DOHH2 (cell line): ENCODE results near the gene SNRK.

Source experiments
- H3F3A ChIP-seq: fragments of 200-600 bp; sonication (generic), shearing (Covaris generic); 2 replicates; pipeline ENCODE4 v1.6.0; 2016; ENCODE audit warnings: antibody characterized with exemption, mild to moderate bottlenecking; ENCODE audit not compliant: control insufficient read depth, insufficient read depth
- H3K27ac ChIP-seq: fragments of 200-600 bp; sonication (generic); 2 replicates; pipeline ENCODE4 v1.5.1; 2014; ENCODE audit warnings: low read depth, mild to moderate bottlenecking, low read length, moderate library complexity
- H3K27me3 ChIP-seq: fragments of 200-600 bp; sonication (generic); 2 replicates; pipeline ENCODE4 v1.6.1; 2014; ENCODE audit warnings: mild to moderate bottlenecking, low read length, mixed read lengths; ENCODE audit not compliant: control insufficient read depth
- H3K36me3 ChIP-seq: fragments of 200-600 bp; sonication (generic); 2 replicates; pipeline ENCODE4 v1.6.1; 2014; ENCODE audit warnings: mild to moderate bottlenecking, low read length, moderate library complexity, mixed read lengths; ENCODE audit not compliant: control insufficient read depth
- H3K4me1 ChIP-seq: fragments of 200-600 bp; sonication (generic); 2 replicates; pipeline ENCODE4 v1.6.1; 2014; ENCODE audit warnings: mild to moderate bottlenecking, low read length, mixed read lengths; ENCODE audit not compliant: control insufficient read depth
- H3K4me2 ChIP-seq: fragments of 200-600 bp; sonication (generic); 2 replicates; pipeline ENCODE4 v1.6.0; 2014; ENCODE audit warnings: mild to moderate bottlenecking, low read length, moderate library complexity
- H3K4me3 ChIP-seq: fragments of 200-600 bp; sonication (generic); 2 replicates; pipeline ENCODE4 v1.5.1; 2014; ENCODE audit warnings: mild to moderate bottlenecking, low read length, mixed read lengths
- H3K79me2 ChIP-seq: fragments of 200-600 bp; sonication (generic); 2 replicates; pipeline ENCODE4 v1.6.1; 2014; ENCODE audit warnings: mild to moderate bottlenecking, low read length, mixed read lengths; ENCODE audit not compliant: control insufficient read depth
- H3K9me2 ChIP-seq: fragments of 200-600 bp; sonication (generic); replicated peaks from 2 replicates; pipeline ENCODE4 v1.6.1; 2014; ENCODE audit warnings: mild to moderate bottlenecking, low read length, mixed read lengths; ENCODE audit not compliant: control insufficient read depth
- H3K9me3 ChIP-seq: fragments of 200-600 bp; sonication (generic); 2 replicates; pipeline ENCODE4 v1.6.1; 2014; ENCODE audit warnings: antibody characterized with exemption, low read length, mixed read lengths; ENCODE audit not compliant: control insufficient read depth, insufficient read depth
- H4K20me1 ChIP-seq: fragments of 200-600 bp; sonication (generic); 2 replicates; pipeline ENCODE4 v1.6.0; 2014; ENCODE audit warnings: low read depth, mild to moderate bottlenecking, antibody characterized with exemption, low read length, moderate library complexity; ENCODE audit not compliant: control insufficient read depth, insufficient read depth
- CTCF ChIP-seq: fragments of 200-600 bp; sonication (generic); IDR thresholded peaks from one replicate; pipeline ENCODE4 v1.5.1; 2014; ENCODE audit warnings: antibody characterized with exemption, mild to moderate bottlenecking, low read depth, low read length; ENCODE audit not compliant: poor library complexity, severe bottlenecking
- EZH2phosphoT487 ChIP-seq: fragments of 200-600 bp; sonication (generic); IDR thresholded peaks from 2 replicates; pipeline ENCODE4 v1.6.1; 2017; ENCODE audit warnings: borderline replicate concordance, mild to moderate bottlenecking, antibody characterized with exemption, low read length, moderate library complexity, mixed read lengths

Gene SNRK

DNA sequence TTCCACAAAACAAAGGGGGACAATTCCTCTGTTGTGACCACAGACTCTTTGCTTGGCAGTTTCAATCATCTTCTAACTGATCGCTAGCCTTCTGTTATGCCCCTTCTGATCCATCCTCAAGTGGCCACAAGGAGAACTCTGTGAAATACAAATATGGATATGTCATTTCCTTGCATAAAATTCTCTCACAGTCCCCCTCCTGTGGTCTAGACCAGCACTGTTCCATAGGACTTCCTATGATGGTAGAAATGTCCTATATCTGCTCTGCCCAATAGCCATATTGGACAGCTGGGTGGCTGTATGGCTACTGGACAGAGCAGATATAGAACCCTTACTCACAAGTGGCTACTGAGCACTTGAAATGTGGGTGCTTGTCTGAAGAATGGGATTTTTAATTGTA lies 25.9 kb upstream of the SNRK start:
- H4K20me1 ChIP-seq: no peaks in the 10 kb centered on the region
- no peaks in the 10 kb centered on the region for H3K9me3 ChIP-seq
- H3K27me3 ChIP-seq: no peaks in the 10 kb centered on the region; the same call in 1 of the 2 replicates
- no peaks in the 10 kb centered on the region for H3K36me3 ChIP-seq
- no peak overlapping the region for H3K27ac ChIP-seq
- no peaks in the 10 kb centered on the region for H3K9me2 ChIP-seq
- H3K4me2 ChIP-seq: no peak overlapping the region
- H3F3A ChIP-seq: no peaks in the 10 kb centered on the region
- no peaks in the 10 kb centered on the region for H3K79me2 ChIP-seq
- TF ChIP-seq CTCF: no peak
- no peak for TF ChIP-seq EZH2phosphoT487
- no peaks in the 10 kb centered on the region for H3K4me1 ChIP-seq
- no peak overlapping the region for H3K4me3 ChIP-seq

DNA sequence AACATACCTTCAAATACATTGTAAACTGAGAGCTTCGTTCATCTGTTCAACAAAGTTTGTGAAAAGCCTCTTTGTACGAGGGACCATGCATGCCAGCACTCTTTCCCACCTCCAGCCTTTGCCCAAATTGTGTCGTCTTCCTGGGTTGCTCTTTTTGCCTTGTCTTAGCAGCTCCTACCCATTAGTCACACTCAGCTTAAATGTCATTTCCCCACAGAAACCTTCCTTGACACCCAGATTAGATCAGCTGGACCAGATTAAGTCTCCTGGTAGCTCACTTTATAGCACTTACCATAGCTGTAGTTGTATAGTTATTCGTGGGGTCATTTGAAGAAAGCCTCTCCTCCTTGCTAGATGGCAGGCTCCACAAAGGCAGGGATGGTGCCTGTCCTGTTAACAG lies 24.1 kb upstream of the SNRK start:
- Histone ChIP-seq H3K4me3 (no peak overlapping the region), H3K27me3 (no peaks in the 10 kb centered on the region; the same call in 1 of the 2 replicates), H3K4me1 (no peaks in the 10 kb centered on the region), H3F3A (no peaks in the 10 kb centered on the region), H3K9me3 (no peaks in the 10 kb centered on the region), H4K20me1 (no peaks in the 10 kb centered on the region), H3K36me3 (no peaks in the 10 kb centered on the region), H3K4me2 (no peak overlapping the region), H3K27ac (no peak overlapping the region), H3K79me2 (no peaks in the 10 kb centered on the region), H3K9me2 (no peaks in the 10 kb centered on the region)
- no peak for TF ChIP-seq CTCF
- no peak for TF ChIP-seq EZH2phosphoT487

DNA sequence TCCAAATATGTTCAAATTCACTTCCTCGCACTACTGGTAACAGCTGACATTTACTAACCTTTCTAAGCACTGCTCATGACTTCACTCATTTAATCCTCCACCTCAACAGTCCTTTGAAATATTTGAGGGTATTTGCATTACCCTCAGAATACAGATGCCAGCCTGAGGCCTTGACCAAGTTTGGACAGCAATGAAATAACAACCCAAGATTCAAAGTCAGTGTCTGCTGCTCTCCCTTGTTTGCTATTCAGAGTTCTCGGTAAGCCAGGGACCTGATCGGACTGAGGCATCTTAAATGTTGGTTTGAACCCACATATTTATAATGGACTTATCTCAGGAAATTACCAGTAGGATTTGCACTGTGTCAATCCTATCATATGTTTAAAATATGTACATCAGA lies 19.9 kb upstream of the SNRK start:
- TF ChIP-seq CTCF: no peak
- Histone ChIP-seq H3K79me2 (no peaks in the 10 kb centered on the region), H3F3A (no peaks in the 10 kb centered on the region), H3K9me3 (no peaks in the 10 kb centered on the region), H3K4me3 (no peak overlapping the region), H3K9me2 (no peaks in the 10 kb centered on the region), H3K27me3 (peaks cover 4% of the 10 kb centered on the region; the same call in 1 of the 2 replicates), H3K4me1 (no peaks in the 10 kb centered on the region), H3K4me2 (no peak overlapping the region), H3K27ac (no peak overlapping the region), H3K36me3 (no peaks in the 10 kb centered on the region), H4K20me1 (no peaks in the 10 kb centered on the region)

DNA sequence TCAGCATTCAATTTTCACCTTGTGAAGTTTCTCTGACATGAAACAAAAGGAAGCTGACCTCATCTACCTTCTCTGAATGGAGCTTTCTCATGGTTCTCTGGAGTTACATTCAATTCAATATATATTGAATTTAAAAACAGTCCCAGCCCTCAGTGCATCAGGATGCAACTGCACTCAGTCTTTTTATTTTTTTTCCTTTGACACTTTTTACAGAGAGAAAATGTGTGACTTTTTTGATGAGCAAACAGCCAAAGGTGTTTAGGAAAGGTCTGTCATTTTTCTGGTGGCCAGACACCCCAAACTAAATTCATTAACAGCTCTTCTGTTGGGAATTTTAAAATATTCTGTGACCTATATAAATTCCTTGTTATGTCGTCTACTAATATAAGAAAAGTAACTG lies 19.3 kb upstream of the SNRK start:
- Histone ChIP-seq H3K9me2 (no peaks in the 10 kb centered on the region), H3K36me3 (no peaks in the 10 kb centered on the region), H4K20me1 (no peaks in the 10 kb centered on the region), H3K4me2 (no peak overlapping the region), H3F3A (no peaks in the 10 kb centered on the region), H3K4me1 (no peaks in the 10 kb centered on the region), H3K27ac (no peak overlapping the region), H3K4me3 (no peak overlapping the region), H3K27me3 (peaks cover 4% of the 10 kb centered on the region; the same call in 1 of the 2 replicates), H3K9me3 (no peaks in the 10 kb centered on the region), H3K79me2 (no peaks in the 10 kb centered on the region)
- TF ChIP-seq EZH2phosphoT487: no peak
